Endothelial cell of umbilical vein (primary cell): ENCODE data around the gene LMTK3. TPM values are rescaled to one million over a fixed set of nuclear protein-coding genes. Genes with fewer than 3 reads are reported as not detected.

ENCODE experiments used
- BruUV-seq: library from RNA; stranded (reverse); fragments of 400-500 nt; replicated peaks from 2 replicates; lab custom pipeline; 2021; lab: Mats Ljungman, UMichigan
- CTCF ChIA-PET: fragments of 300-600, 350-600 bp; sonication (Branson Sonifier 250); formaldehyde crosslinking; loops from one replicate; lab custom pipeline; 2021; ENCODE audit warnings: antibody characterized with exemption, inconsistent platforms; lab: Charles Lee
- POLR2A ChIA-PET: fragments of 300-600, 350-600 bp; sonication (Branson Sonifier 250); formaldehyde crosslinking; loops from one replicate; lab custom pipeline; 2021; ENCODE audit warnings: antibody characterized with exemption, inconsistent platforms; lab: Charles Lee
- DNase-seq: peaks from one replicate; pipeline ENCODE4 v3.0.0-alpha.2; 2011; ENCODE audit warnings: low read depth, low spot score
- FAIRE-seq: peaks from 2 replicates; lab custom pipeline; 2011; peaks lifted over from hg19 to GRCh38; lab: Jason Lieb, UNC
- H2AFZ ChIP-seq: 2 replicates; pipeline ENCODE4 v1.6.0; 2012; ENCODE audit warnings: low read depth, low read length, control low read depth, inconsistent platforms
- H3K27ac ChIP-seq: 2 replicates; pipeline ENCODE4 v1.5.1; 2011; ENCODE audit warnings: low read depth, mild to moderate bottlenecking, control low read depth, low read length, moderate library complexity; ENCODE audit not compliant: insufficient read depth
- H3K27me3 ChIP-seq, 2 experiments: 2 replicates each; pipeline versions ENCODE4 v1.6.0 to v1.6.1; 2011; ENCODE audit warnings: low read length in 2 of 2, mixed read lengths in 1 of 2; ENCODE audit not compliant: control insufficient read depth in 2 of 2, insufficient read depth in 2 of 2
- H3K36me3 ChIP-seq, 2 experiments: 2 replicates in 1 of 2; 3 replicates in 1 of 2; pipeline ENCODE4 v1.5.1; 2011; ENCODE audit warnings: low read length in 2 of 2, mild to moderate bottlenecking in 1 of 2, moderate library complexity in 1 of 2; ENCODE audit not compliant: control insufficient read depth in 2 of 2, insufficient read depth in 2 of 2; ENCODE audit errors: extremely low read depth in 1 of 2
- H3K4me1 ChIP-seq: 3 replicates; pipeline ENCODE4 v1.5.1; 2011; ENCODE audit warnings: mild to moderate bottlenecking, low read length; ENCODE audit not compliant: control insufficient read depth, insufficient read depth; ENCODE audit errors: extremely low read depth
- H3K4me2 ChIP-seq: 2 replicates; pipeline ENCODE4 v1.6.1; 2011; ENCODE audit warnings: low read length, control low read depth, mixed read lengths; ENCODE audit not compliant: insufficient read depth
- H3K4me3 ChIP-seq, 3 experiments: fragments of 200-600 bp in 1 of 3; sonication (generic), shearing (Covaris generic) in 1 of 3; replicated peaks in 1 of 3; 2 replicates each; pipeline ENCODE4 v1.5.1; 2011 to 2016; ENCODE audit warnings: control low read depth in 3 of 3, low read length in 3 of 3, mild to moderate bottlenecking in 2 of 3, inconsistent platforms in 1 of 3, low read depth in 1 of 3, moderate library complexity in 1 of 3; ENCODE audit not compliant: insufficient read depth in 1 of 3
- H3K79me2 ChIP-seq: 2 replicates; pipeline ENCODE4 v1.6.0; 2012; ENCODE audit warnings: low read length, inconsistent platforms; ENCODE audit not compliant: control insufficient read depth, insufficient read depth
- H3K9ac ChIP-seq: replicated peaks from 2 replicates; pipeline ENCODE3; 2011; ENCODE audit warnings: low read length, control low read depth; ENCODE audit not compliant: insufficient read depth; ENCODE audit errors: extremely low read depth
- H3K9me1 ChIP-seq: replicated peaks from 3 replicates; pipeline ENCODE4 v1.6.0; 2011; ENCODE audit warnings: mild to moderate bottlenecking, low read length; ENCODE audit not compliant: control insufficient read depth, insufficient read depth; ENCODE audit errors: extremely low read depth
- H3K9me3 ChIP-seq: replicated peaks from 2 replicates; pipeline ENCODE4 v1.5.1; 2012; ENCODE audit warnings: low read length, inconsistent platforms; ENCODE audit not compliant: control insufficient read depth, insufficient read depth
- H4K20me1 ChIP-seq: replicated peaks from 2 replicates; pipeline ENCODE3; 2011; ENCODE audit warnings: mild to moderate bottlenecking, low read length; ENCODE audit not compliant: control insufficient read depth, insufficient read depth; ENCODE audit errors: extremely low read depth
- EZH2 ChIP-seq: IDR thresholded peaks from 2 replicates; pipeline ENCODE4 v1.6.1; 2012; ENCODE audit warnings: borderline replicate concordance, low read depth, mild to moderate bottlenecking, moderate library complexity, low read length, inconsistent platforms; ENCODE audit not compliant: severe bottlenecking
- FOS ChIP-seq: IDR thresholded peaks from 2 replicates; pipeline ENCODE4 v1.6.1; 2011; ENCODE audit warnings: mild to moderate bottlenecking, low read length, moderate library complexity, borderline replicate concordance; ENCODE audit not compliant: insufficient read depth
- GATA2 ChIP-seq: IDR thresholded peaks from 2 replicates; pipeline ENCODE4 v1.7.0; 2011; ENCODE audit warnings: low read depth, mild to moderate bottlenecking, moderate library complexity, mixed read lengths, low read length; ENCODE audit not compliant: insufficient read length, insufficient read depth
- JUN ChIP-seq: IDR thresholded peaks from 2 replicates; pipeline ENCODE4 v1.6.1; 2011; ENCODE audit warnings: borderline replicate concordance, low read depth; ENCODE audit not compliant: insufficient read length, insufficient read depth
- MYC ChIP-seq: IDR thresholded peaks from one replicate; pipeline ENCODE4 v1.6.1; 2011; ENCODE audit warnings: mild to moderate bottlenecking, low read depth, low read length
- POLR2A ChIP-seq: IDR thresholded peaks from 2 replicates; pipeline ENCODE4 v1.6.1; 2012; ENCODE audit warnings: low read depth, mild to moderate bottlenecking, control low read depth, low read length
- POLR2AphosphoS5 ChIP-seq: IDR thresholded peaks from 2 replicates; pipeline ENCODE4 v1.6.1; 2012; ENCODE audit warnings: low read depth, mild to moderate bottlenecking, control low read depth, low read length, moderate library complexity; ENCODE audit not compliant: insufficient read depth
- dilution Hi-C: fragments of 300-500 bp; cut with MboI; formaldehyde crosslinking; loops from one replicate; pipeline ENCODE4 v1.15.0; 2019; ENCODE audit warnings: low sequenced_read_pairs; ENCODE audit not compliant: extremely low pct_ligation_motif_present
- intact Hi-C: fragments of 100-400 bp; cut with micrococcal nuclease; formaldehyde crosslinking; loops from one replicate; pipeline ENCODE4 v1.10.0; 2022
- polyA plus RNA-seq, 4 experiments: library from polyadenylated mRNA; depleted of rRNA in 3 of 4; stranded (reverse) in 3 of 4; unstranded in 1 of 4; fragments of >200 nt; gene quantifications; 2 replicates each; pipeline versions ENCODE4 v1.2.1 to v1.2.3, GENCODE V29; 2011 to 2012; ENCODE audit warnings: missing spikeins in 1 of 4
- total RNA-seq: library from RNA; stranded (reverse); gene quantifications from 2 replicates; pipeline ENCODE4 v1.2.3, GENCODE V29; 2021
- TF ChIP-seq, protein P1 (sequence below): IDR thresholded peaks from 2 replicates; pipeline ENCODE4 v1.6.1; 2011; ENCODE audit not compliant: insufficient read depth, insufficient read length
- TF ChIP-seq, protein P2 (sequence below), 2 donors: IDR thresholded peaks; 1 replicate in 1 of 2; 2 replicates in 1 of 2; pipeline ENCODE4 v1.5.1; 2011; ENCODE audit warnings: low read length in 2 of 2, mild to moderate bottlenecking in 2 of 2, moderate library complexity in 2 of 2, control low read depth in 1 of 2, inconsistent platforms in 1 of 2, low read depth in 1 of 2; ENCODE audit not compliant: insufficient read depth in 1 of 2; ENCODE audit errors: extremely low read depth in 1 of 2

The LMTK3 gene
- total and polyA plus RNA-seq, 2 donors (not counting 3 experiments of a cell fraction or from before 2014, with no cell fraction given), result 0.11 to 0.14 TPM

DNA sequence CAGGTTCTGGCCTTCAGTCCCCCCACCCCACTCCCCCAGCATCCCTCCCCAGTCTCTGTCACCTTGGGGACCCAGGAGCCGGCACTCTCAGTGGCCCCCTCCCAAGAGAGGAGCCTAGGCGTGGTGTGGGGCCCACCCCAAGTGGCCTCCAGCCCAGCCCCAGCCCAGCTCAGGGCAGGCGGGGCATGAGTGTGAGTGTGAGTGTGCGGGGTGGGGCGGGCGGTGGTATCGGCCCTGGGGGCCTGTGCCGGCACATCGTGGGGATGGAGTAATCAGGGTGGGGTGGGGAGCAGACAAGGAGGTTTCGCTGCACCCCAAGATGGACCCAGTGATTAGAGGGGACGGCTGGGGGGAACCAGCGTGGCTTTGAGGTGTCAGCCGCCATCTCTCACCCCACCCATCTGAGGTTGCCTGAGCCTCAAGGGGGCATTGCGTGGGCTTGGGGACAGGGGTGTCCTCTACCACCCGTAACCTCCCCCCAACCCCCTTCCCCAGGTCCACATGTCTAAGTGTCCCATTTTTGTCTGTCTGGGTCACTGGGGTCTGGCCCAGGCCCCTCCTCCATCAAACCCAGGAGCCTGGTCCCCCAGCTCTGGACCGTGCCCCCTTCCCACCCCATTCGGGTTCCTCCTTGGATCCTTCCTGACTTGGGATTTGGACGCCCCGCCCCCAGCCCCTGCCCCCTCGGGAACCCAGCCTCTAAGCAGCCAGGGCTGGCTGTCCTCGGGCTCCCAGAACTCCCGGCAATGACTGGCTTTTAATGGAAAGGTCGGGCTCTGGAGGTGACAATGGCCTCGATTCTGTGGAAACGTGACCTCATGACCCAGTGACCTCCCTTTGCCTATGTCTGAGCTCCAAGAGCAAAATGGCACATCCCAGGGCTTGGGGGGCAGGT is 33.5 kb upstream of the LMTK3 start:
- H3K79me2 ChIP-seq, result no peaks in the 10 kb centered on the region
- H2AFZ ChIP-seq, result no peak overlapping the region
- H3K4me2 ChIP-seq, result no peak overlapping the region
- H3K27me3 ChIP-seq, result no peaks in the 10 kb centered on the region
- DNase-seq (no peak), FAIRE-seq (no peak)
- no peaks in the 10 kb centered on the region for H4K20me1 ChIP-seq
- intact Hi-C loops, result no loop called here
- no peaks in the 10 kb centered on the region for H3K36me3 ChIP-seq
- dilution Hi-C loops, result no loop called here
- POLR2A ChIA-PET, result no interaction called here
- H3K4me3 ChIP-seq, result no peak overlapping the region
- no peak overlapping the region for H3K27ac ChIP-seq
- BruUV-seq, result no TSS peak
- H3K9me3 ChIP-seq, result no peaks in the 10 kb centered on the region
- H3K9me1 ChIP-seq, result no peaks in the 10 kb centered on the region
- TF ChIP-seq, protein P1, sequence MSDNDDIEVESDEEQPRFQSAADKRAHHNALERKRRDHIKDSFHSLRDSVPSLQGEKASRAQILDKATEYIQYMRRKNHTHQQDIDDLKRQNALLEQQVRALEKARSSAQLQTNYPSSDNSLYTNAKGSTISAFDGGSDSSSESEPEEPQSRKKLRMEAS, result no peak
- TF ChIP-seq EZH2 (no peak), FOS (no peak), POLR2AphosphoS5 (no peak), POLR2A (no peak), GATA2 (no peak), MYC (no peak), JUN (no peak)
- TF ChIP-seq, protein P2, sequence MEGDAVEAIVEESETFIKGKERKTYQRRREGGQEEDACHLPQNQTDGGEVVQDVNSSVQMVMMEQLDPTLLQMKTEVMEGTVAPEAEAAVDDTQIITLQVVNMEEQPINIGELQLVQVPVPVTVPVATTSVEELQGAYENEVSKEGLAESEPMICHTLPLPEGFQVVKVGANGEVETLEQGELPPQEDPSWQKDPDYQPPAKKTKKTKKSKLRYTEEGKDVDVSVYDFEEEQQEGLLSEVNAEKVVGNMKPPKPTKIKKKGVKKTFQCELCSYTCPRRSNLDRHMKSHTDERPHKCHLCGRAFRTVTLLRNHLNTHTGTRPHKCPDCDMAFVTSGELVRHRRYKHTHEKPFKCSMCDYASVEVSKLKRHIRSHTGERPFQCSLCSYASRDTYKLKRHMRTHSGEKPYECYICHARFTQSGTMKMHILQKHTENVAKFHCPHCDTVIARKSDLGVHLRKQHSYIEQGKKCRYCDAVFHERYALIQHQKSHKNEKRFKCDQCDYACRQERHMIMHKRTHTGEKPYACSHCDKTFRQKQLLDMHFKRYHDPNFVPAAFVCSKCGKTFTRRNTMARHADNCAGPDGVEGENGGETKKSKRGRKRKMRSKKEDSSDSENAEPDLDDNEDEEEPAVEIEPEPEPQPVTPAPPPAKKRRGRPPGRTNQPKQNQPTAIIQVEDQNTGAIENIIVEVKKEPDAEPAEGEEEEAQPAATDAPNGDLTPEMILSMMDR (IDR thresholded peaks at IDR 0.05; ENCODE audit: extremely low read depth in 1 of 2, insufficient read depth in 1 of 2, low read depth in 1 of 2, low read length in 2 of 2), result no peak
- no peak overlapping the region for H3K9ac ChIP-seq
- CTCF ChIA-PET, result interaction anchor here (0.6 kb wide), 1 partner anchor 1548 kb away, joined by 3 read pairs; no protein-coding TSS in a partner anchor
- H3K4me1 ChIP-seq, result peaks cover 5% of the 10 kb centered on the region
